GM12873 (cell line): ENCODE data around the gene NOTUM.

ENCODE experiments used
- CTCF ChIP-seq: IDR thresholded peaks from 2 replicates; pipeline ENCODE4 v1.5.1; 2012; ENCODE audit warnings: low read depth, mild to moderate bottlenecking, moderate library complexity, low read length, control low read depth; ENCODE audit not compliant: insufficient read depth; ENCODE audit errors: missing control alignments

The NOTUM gene

GRCh38 chr17:81909231-81909630 is 51.8 kb downstream of the NOTUM start:
- no peak for TF ChIP-seq CTCF

- no peak for TF ChIP-seq CTCF
Observed at GRCh38 chr17:81908793-81909192, 52.2 kb downstream of the NOTUM start.

GRCh38 chr17:81907219-81908145 is 53.5 kb downstream of the NOTUM start:
- TF ChIP-seq CTCF: peak; percentile 31

- peak; percentile 18 for TF ChIP-seq CTCF
Observed at GRCh38 chr17:81906476-81907218, 54.3 kb downstream of the NOTUM start.

GRCh38 chr17:81905993-81906392 is 55.0 kb downstream of the NOTUM start:
- no peak for TF ChIP-seq CTCF

GRCh38 chr17:81905424-81905875 is 55.5 kb downstream of the NOTUM start:
- TF ChIP-seq CTCF: no peak
